HCT116 (cell line): ENCODE data around the gene NDUFB10. TPM values are rescaled to one million over a fixed set of nuclear protein-coding genes. Genes with fewer than 3 reads are reported as not detected.

ENCODE experiments used
- ATAC-seq: fragments of 200-7000 bp; cut with Tn5 transposase; 2 replicates; pipeline ENCODE4 v1.9.1; 2020; ENCODE audit warnings: mild to moderate bottlenecking, moderate library complexity
- BruUV-seq: library from RNA; stranded (reverse); fragments of 400-500 nt; replicated peaks from 2 replicates; lab custom pipeline; 2021; lab: Mats Ljungman, UMichigan
- CTCF ChIA-PET: fragments of 300-600 bp; sonication (Branson Sonifier 250); formaldehyde crosslinking; loops from one replicate; lab custom pipeline; 2021; ENCODE audit warnings: antibody characterized with exemption; lab: Charles Lee
- POLR2A ChIA-PET: fragments of 300-600, 350-600 bp; sonication (Branson Sonifier 250); formaldehyde crosslinking; loops from one replicate; lab custom pipeline; 2021; ENCODE audit warnings: antibody characterized with exemption; lab: Charles Lee
- RAD21 ChIA-PET, 2 experiments: fragments of 300-600 bp; sonication (Branson Sonifier 250); formaldehyde crosslinking; loops; one replicate each; lab custom pipeline; 2023; ENCODE audit warnings: low total read pairs in 2 of 2; ENCODE audit not compliant: uncharacterized antibody in 2 of 2, unreplicated experiment in 2 of 2, low non-redundant PET in 1 of 2; lab: Charles Lee
- DNase-seq: peaks from one replicate; pipeline ENCODE4 v3.0.0-alpha.2; 2010; ENCODE audit warnings: low read depth, low spot score
- H2AFZ ChIP-seq: fragments of 200-600 bp; shearing (Covaris generic), sonication (generic); 2 replicates; pipeline ENCODE4 v1.6.1; 2017; ENCODE audit warnings: low read depth, mixed run types, mixed read lengths, antibody characterized with exemption, low read length; ENCODE audit not compliant: poor library complexity, severe bottlenecking
- H3K27ac ChIP-seq: 2 replicates; pipeline ENCODE4 v1.5.1; 2012; ENCODE audit warnings: low read depth, low read length
- H3K27me3 ChIP-seq: fragments of 200-600 bp; sonication (generic); 2 replicates; pipeline ENCODE4 v1.6.1; 2016; ENCODE audit warnings: mixed run types, low read length, mixed read lengths; ENCODE audit not compliant: insufficient read depth
- H3K36me3 ChIP-seq, 2 experiments: fragments of 200-500 bp in 1 of 2; fragments of 200-600 bp in 1 of 2; sonication (Bioruptor generic) in 1 of 2; sonication (generic) in 1 of 2; 2 replicates each; pipeline versions ENCODE4 v1.5.1 to v1.6.1; 2014 to 2016; ENCODE audit warnings: low read length in 2 of 2, inconsistent platforms in 1 of 2, mixed read lengths in 1 of 2, mixed run types in 1 of 2; ENCODE audit not compliant: insufficient read depth in 2 of 2, control insufficient read depth in 1 of 2
- H3K4me1 ChIP-seq, 2 experiments: fragments of 200-600 bp in 1 of 2; sonication (generic) in 1 of 2; 2 replicates each; pipeline versions ENCODE4 v1.5.1 to v1.6.1; 2012 to 2017; ENCODE audit warnings: low read length in 2 of 2, inconsistent platforms in 1 of 2, mild to moderate bottlenecking in 1 of 2, mixed read lengths in 1 of 2, mixed run types in 1 of 2, moderate library complexity in 1 of 2; ENCODE audit not compliant: insufficient read depth in 2 of 2, control insufficient read depth in 1 of 2
- H3K4me2 ChIP-seq: fragments of 200-600 bp; sonication (generic); 2 replicates; pipeline ENCODE4 v1.6.1; 2017; ENCODE audit warnings: mixed run types, low read length, mixed read lengths
- H3K4me3 ChIP-seq, 2 experiments: fragments of 200-600 bp in 1 of 2; sonication (generic) in 1 of 2; replicated peaks in 1 of 2; 2 replicates each; pipeline ENCODE4 v1.5.1; 2011 to 2016; ENCODE audit warnings: low read length in 2 of 2, control low read depth in 1 of 2, low read depth in 1 of 2, mild to moderate bottlenecking in 1 of 2, mixed read lengths in 1 of 2, mixed run types in 1 of 2
- H3K79me2 ChIP-seq: fragments of 200-600 bp; sonication (generic); 2 replicates; pipeline ENCODE4 v1.6.1; 2017; ENCODE audit warnings: mild to moderate bottlenecking, mixed run types, low read length, moderate library complexity, mixed read lengths; ENCODE audit not compliant: insufficient read depth
- H3K9ac ChIP-seq: fragments of 200-600 bp; sonication (generic); 2 replicates; pipeline ENCODE4 v1.6.1; 2016; ENCODE audit warnings: low read length, mixed read lengths
- H3K9me2 ChIP-seq: fragments of 200-600 bp; sonication (generic), shearing (Covaris generic); 2 replicates; pipeline ENCODE4 v1.6.1; 2017; ENCODE audit warnings: mixed run types, mild to moderate bottlenecking, moderate library complexity; ENCODE audit not compliant: insufficient read depth
- H3K9me3 ChIP-seq, 2 experiments: fragments of 200-500 bp in 1 of 2; fragments of 200-600 bp in 1 of 2; sonication (Bioruptor generic) in 1 of 2; sonication (generic) in 1 of 2; 2 replicates each; pipeline ENCODE4 v1.6.1; 2014 to 2017; ENCODE audit warnings: low read length in 2 of 2, mixed read lengths in 2 of 2, inconsistent platforms in 1 of 2, low read depth in 1 of 2, mild to moderate bottlenecking in 1 of 2, mixed run types in 1 of 2, moderate library complexity in 1 of 2; ENCODE audit not compliant: control insufficient read depth in 1 of 2, insufficient read depth in 1 of 2
- H4K20me1 ChIP-seq: fragments of 200-600 bp; sonication (generic), shearing (Covaris generic); 2 replicates; pipeline ENCODE4 v1.6.1; 2017; ENCODE audit warnings: mixed run types, mild to moderate bottlenecking, moderate library complexity; ENCODE audit not compliant: insufficient read depth
- ATF3 ChIP-seq: IDR thresholded peaks from 2 replicates; pipeline ENCODE4 v1.6.1; 2012
- CEBPB ChIP-seq: IDR thresholded peaks from 2 replicates; pipeline ENCODE4 v1.6.1; 2012; ENCODE audit warnings: low read depth
- CTCF ChIP-seq, 3 experiments: fragments of 200-600 bp in 1 of 3; sonication (generic) in 1 of 3; IDR thresholded peaks in 2 of 3; conservative IDR thresholded peaks in 1 of 3; 2 replicates each; pipeline ENCODE4 v1.5.1; 2012 to 2017; ENCODE audit warnings: low read depth in 2 of 3, low read length in 2 of 3, antibody characterized with exemption in 1 of 3, borderline replicate concordance in 1 of 3, control low read depth in 1 of 3, mild to moderate bottlenecking in 1 of 3, mixed read lengths in 1 of 3, mixed run types in 1 of 3, moderate library complexity in 1 of 3; ENCODE audit not compliant: insufficient read depth in 1 of 3
- EGR1 ChIP-seq: IDR thresholded peaks from 2 replicates; pipeline ENCODE4 v1.6.1; 2012; ENCODE audit warnings: low read depth
- EZH2 ChIP-seq: fragments of 200-600 bp; sonication (generic); IDR thresholded peaks from 2 replicates; pipeline ENCODE4 v1.6.1; 2017; ENCODE audit warnings: antibody characterized with exemption, mixed run types
- EZH2phosphoT487 ChIP-seq: fragments of 200-600 bp; IDR thresholded peaks from 2 replicates; pipeline ENCODE4 v1.6.1; 2018; ENCODE audit warnings: antibody characterized with exemption, borderline replicate concordance
- POLR2AphosphoS5 ChIP-seq: IDR thresholded peaks from 2 replicates; pipeline ENCODE4 v1.6.1; 2011; ENCODE audit warnings: mild to moderate bottlenecking, low read depth, low read length, moderate library complexity
- RAD21 ChIP-seq: IDR thresholded peaks from 2 replicates; pipeline ENCODE4 v1.6.1; 2012; ENCODE audit warnings: low read depth, mild to moderate bottlenecking
- ZNF274 ChIP-seq: fragments of 200-500 bp; sonication (Bioruptor generic); IDR thresholded peaks from 2 replicates; pipeline ENCODE4 v1.6.1; 2014; ENCODE audit warnings: mild to moderate bottlenecking, low read depth, low read length, inconsistent platforms
- intact Hi-C: fragments of 100-400 bp; cut with micrococcal nuclease; formaldehyde crosslinking; loops from 2 replicates; pipeline ENCODE4 v1.10.0; 2022
- total RNA-seq: library from RNA; stranded (reverse); gene quantifications from one replicate; pipeline ENCODE4 v1.2.1, GENCODE V29; 2021; ENCODE audit not compliant: unreplicated experiment
- TF ChIP-seq, protein P1 (sequence below): IDR thresholded peaks from 2 replicates; pipeline ENCODE4 v1.6.1; 2011; ENCODE audit warnings: mild to moderate bottlenecking, low read length, moderate library complexity; ENCODE audit not compliant: insufficient replicate concordance; ENCODE audit errors: extremely low read depth

The NDUFB10 gene
- total RNA-seq, 1 experiment from 2014 or later = 273 TPM

GRCh38 chr16:1914988-1915387, 44.4 kb upstream of the NDUFB10 start:
- ATAC-seq (no peak), DNase-seq (no peak)
- H3K36me3 ChIP-seq = no peaks in the 10 kb centered on the region
- no peak overlapping the region for H3K4me2 ChIP-seq
- no peak overlapping the region for H3K4me3 ChIP-seq
- TF ChIP-seq EZH2 (no peak), RAD21 (no peak)
- no peaks in the 10 kb centered on the region for H3K27me3 ChIP-seq
- ChIA-PET CTCF (no interaction called here), RAD21 (no interaction called here), POLR2A (no interaction called here)
- H3K79me2 ChIP-seq = no peaks in the 10 kb centered on the region
- H3K9me3 ChIP-seq = no peaks in the 10 kb centered on the region
- BruUV-seq = no TSS peak
- intact Hi-C loops = no loop called here
- no peaks in the 10 kb centered on the region for H3K9me2 ChIP-seq
- peaks cover 15 to 16% of the 10 kb centered on the region in 2 experiments for H3K4me1 ChIP-seq
- H4K20me1 ChIP-seq = no peaks in the 10 kb centered on the region
- no peak overlapping the region for H2AFZ ChIP-seq
- H3K27ac ChIP-seq = no peak overlapping the region
- H3K9ac ChIP-seq = no peak overlapping the region

- H3K79me2 ChIP-seq = no peaks in the 10 kb centered on the region
- peaks cover 10 to 17% of the 10 kb centered on the region in 2 experiments for H3K4me1 ChIP-seq
- H3K27ac ChIP-seq = no peak overlapping the region
- ATAC-seq (no peak), DNase-seq (no peak)
- BruUV-seq = no TSS peak
- H3K36me3 ChIP-seq = no peaks in the 10 kb centered on the region
- no peak overlapping the region for H2AFZ ChIP-seq
- CTCF ChIA-PET = no interaction called here
- H3K9ac ChIP-seq = no peak overlapping the region
- H3K27me3 ChIP-seq = no peaks in the 10 kb centered on the region
- H3K4me3 ChIP-seq = no peak overlapping the region
- RAD21 ChIA-PET = no interaction called here
- no peaks in the 10 kb centered on the region for H3K9me2 ChIP-seq
- no peak overlapping the region for H3K4me2 ChIP-seq
- H4K20me1 ChIP-seq = no peaks in the 10 kb centered on the region
- POLR2A ChIA-PET = no interaction called here
- intact Hi-C loops = no loop called here
- H3K9me3 ChIP-seq = no peaks in the 10 kb centered on the region
- TF ChIP-seq EZH2phosphoT487 (no peak), ZNF274 (no peak), POLR2AphosphoS5 (no peak), CEBPB (no peak), ATF3 (no peak), EGR1 (no peak), CTCF (IDR thresholded peaks at IDR 0.05 in 2 of 3, conservative IDR thresholded peaks at IDR 0.05 in 1 of 3; ENCODE audit: borderline replicate concordance in 1 of 3, insufficient read depth in 1 of 3, low read depth in 2 of 3, low read length in 2 of 3) (no peak)
- TF ChIP-seq, protein P1, sequence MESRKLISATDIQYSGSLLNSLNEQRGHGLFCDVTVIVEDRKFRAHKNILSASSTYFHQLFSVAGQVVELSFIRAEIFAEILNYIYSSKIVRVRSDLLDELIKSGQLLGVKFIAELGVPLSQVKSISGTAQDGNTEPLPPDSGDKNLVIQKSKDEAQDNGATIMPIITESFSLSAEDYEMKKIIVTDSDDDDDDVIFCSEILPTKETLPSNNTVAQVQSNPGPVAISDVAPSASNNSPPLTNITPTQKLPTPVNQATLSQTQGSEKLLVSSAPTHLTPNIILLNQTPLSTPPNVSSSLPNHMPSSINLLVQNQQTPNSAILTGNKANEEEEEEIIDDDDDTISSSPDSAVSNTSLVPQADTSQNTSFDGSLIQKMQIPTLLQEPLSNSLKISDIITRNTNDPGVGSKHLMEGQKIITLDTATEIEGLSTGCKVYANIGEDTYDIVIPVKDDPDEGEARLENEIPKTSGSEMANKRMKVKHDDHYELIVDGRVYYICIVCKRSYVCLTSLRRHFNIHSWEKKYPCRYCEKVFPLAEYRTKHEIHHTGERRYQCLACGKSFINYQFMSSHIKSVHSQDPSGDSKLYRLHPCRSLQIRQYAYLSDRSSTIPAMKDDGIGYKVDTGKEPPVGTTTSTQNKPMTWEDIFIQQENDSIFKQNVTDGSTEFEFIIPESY = no peak
Measured at GRCh38 chr16:1915732-1916639, 43.4 kb upstream of the NDUFB10 start.
